Stimulated activated CD8-positive, alpha-beta memory T cell treated with anti-CD3 and anti-CD28 coated beads, Interleukin-15, amount 100 ng/mL, for 24 hours (primary cell): ENCODE measurements around the gene NODAL.

ENCODE experiments used
- DNase-seq: peaks from one replicate; pipeline ENCODE4 v3.0.0-alpha.2; 2020; ENCODE audit warnings: low read depth

NODAL gene

GRCh38 chr10:70462349-70462984 is 21.0 kb upstream of the NODAL start:
- DNase-seq: no peak

DNA sequence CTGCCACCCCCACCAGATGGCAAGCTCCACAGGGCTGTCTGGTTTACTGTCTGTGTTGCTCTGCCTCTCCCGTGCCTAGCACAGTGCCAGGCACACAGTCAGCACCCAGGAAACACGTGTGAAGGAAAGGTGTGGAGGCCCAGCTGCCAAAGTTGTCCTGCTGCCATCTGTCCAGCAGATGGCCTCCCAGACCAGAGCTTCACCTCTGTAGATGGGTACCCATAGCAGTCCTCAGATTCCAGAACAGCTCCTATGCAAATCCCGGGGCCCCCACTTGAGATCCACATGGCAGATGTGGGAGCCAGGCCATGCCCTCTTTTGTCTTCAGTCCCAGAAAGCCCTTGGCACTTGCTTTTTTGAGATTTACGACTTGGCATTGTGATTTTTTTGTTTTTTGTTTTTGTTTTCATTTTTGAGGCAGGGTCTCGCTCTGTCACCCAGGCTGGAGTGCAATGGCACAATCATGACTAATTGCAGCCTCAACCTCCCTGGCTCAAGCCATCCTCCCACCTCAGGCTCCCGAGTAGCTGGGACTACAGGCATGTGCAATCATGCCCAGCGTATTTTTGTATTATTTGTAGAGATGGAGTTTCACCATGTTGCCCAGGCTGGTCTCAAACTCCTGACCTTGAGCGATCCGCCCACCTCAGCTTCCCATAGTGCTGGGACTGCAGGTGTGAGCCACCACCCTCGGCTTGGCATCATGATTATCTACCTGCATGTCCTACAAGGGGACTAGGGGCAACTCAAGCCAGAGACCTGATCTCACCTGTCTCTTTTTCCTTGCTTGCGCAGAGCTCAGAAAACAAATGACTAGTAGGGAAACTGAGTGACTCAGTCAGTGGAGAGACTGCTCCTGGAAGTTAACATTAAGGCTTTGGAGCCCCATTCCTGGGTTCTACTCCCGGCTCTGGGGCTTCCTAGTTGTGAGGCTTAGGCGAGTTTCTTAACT is 20.2 kb upstream of the NODAL start:
- DNase-seq: no peak

- no peak for DNase-seq
These were observed 18.5 kb upstream of the NODAL start for GRCh38 chr10:70459774-70460490.

GRCh38 chr10:70459061-70459773 is 17.7 kb upstream of the NODAL start:
- no peak for DNase-seq

GRCh38 chr10:70458329-70459060 is 17.0 kb upstream of the NODAL start:
- no peak for DNase-seq

DNA sequence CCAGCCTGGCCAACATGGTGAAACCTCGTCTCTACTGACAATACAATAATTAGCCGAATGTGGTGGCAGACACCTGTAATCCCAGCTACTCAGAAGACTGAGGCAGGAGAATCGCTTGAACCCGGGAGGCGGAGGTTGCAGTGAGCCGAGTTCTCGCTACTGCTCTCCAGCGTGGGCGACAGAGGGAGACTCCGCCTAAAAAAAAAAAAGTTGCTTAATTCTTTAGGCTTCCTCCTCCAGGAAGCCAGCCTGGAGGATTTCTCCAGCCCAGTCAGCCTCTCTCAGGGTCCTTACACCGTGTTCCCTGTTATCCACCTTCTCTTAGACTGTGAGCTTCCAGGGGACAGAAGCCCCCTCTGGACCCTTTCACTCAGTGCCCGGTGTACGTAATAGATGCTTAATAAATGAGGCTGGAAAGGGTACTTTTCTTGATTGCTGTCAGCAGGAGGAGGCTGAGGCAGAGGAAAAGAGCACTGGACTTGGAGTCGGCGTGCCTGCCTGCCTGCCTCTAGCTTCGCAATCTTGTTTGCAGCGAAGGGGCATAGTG is 16.4 kb upstream of the NODAL start:
- DNase-seq: no peak

GRCh38 chr10:70456164-70456563 is 14.7 kb upstream of the NODAL start:
- DNase-seq: no peak

DNA sequence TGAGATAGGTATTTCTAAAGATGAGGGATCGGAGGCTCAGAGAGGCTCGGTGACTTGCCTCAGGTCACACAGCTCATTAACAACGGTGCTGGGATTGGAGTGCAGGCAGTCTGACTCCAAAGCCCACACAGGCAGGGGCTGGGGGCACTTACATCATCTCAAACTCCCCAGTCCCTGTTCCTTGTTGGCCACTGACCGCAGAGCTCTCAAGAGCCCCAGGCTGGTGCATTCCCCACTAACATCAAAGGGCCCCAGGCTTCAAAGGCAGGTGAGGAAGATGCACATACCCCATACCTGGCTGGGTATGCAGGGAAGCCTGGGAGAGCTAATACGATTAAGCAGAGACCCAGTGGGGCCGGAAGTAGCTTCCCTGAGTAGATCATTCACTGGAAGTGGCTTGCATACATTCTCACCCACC is 13.7 kb upstream of the NODAL start:
- no peak for DNase-seq

GRCh38 chr10:70448236-70448635 is 6.8 kb upstream of the NODAL start:
- DNase-seq: no peak

GRCh38 chr10:70445718-70446657 is 4.5 kb upstream of the NODAL start:
- no peak for DNase-seq

DNA sequence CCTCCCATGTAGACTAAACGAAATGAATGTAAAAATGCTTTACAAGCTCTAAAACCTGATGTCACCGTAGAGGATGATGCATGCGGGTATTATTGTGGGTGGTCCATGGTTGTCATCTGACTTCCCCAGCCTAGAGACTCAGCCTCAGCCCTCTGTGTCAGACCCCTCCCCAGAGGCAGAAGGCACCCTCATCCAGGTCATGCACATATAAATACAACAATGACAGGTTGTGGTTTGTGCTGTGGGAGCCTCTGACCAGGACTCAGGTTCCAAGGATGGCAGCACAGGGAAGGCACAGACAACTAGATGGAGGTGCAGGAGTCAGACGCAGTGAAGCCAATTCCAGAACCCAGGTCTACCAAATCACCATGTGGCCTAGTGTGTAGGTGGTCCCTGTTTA is 3.3 kb upstream of the NODAL start:
- DNase-seq: no peak

DNA sequence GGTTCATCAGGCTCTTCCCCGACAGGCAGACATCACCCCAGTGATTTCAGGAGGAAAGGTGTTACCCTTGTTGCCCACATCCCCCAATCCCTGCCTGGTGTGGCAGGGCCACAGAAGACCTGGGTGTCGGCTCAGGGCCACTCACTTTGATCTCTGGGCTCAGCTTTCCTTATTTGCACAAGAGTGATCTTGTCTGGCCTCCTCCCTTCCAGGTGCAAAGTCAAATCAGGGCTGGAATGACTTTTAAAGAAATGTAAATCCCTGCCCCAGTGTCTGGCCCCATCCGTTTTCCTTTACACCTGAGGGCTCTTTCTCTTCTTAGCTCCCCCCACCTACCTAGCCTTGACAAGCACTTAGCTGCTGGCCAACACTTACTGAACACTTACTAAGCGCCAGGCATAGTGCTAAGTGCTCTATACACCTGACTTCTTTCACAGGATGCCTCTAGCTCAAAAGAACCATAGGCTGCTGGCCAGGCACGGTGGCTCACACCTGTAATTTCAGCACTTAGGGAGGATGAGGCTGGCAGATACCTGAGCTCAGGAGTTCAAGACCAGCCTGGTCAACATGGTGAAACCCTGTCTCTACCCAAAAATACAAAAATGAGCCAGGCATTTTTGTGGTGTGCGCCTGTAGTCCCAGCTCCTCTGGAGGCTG is 979 bp upstream of the NODAL start:
- DNase-seq: no peak

- no peak for DNase-seq
These were observed 421 bp upstream of the NODAL start for GRCh38 chr10:70441895-70442309.

DNA sequence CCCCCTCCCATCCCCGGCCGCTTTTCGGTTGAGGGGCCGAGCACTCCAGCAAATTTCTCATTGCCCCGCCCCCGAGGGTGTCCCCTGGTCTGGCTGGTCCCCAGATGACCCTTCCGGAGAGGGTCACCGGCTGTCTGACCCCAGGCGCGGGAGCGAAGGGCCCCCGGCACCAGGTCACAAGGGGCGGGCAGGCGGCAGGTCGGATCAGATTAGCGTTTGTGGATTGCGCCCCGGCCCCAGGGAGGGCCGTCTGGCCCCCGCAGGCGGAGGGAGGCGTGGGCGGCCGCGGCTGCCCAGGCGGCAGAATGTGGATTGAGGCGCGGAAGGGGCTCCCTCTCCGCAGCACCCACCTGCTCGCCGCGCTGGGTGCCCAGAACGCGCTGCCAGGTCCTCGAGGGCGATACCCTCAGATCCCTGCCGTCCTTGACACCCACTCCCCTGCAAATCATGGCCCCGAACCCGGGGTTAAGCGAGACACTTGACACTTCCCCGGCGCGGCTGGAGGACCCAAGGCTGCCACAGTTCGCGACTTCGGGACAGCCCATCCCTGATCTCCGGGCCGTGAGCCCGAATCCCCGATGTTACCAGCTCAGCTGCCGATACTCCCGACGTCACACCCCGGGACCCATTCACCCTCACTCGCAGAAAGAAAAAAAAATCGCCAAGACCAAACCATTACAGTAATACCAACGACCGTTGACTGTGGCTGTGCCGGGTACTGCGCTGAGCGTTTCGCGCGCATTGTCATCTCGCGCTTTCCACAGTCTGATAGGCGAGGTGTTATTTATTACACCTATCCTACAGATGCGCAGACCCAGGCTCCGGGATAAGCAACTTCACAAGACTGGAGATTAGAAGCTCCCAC is 953 bp downstream of the NODAL start:
- DNase-seq: no peak

DNA sequence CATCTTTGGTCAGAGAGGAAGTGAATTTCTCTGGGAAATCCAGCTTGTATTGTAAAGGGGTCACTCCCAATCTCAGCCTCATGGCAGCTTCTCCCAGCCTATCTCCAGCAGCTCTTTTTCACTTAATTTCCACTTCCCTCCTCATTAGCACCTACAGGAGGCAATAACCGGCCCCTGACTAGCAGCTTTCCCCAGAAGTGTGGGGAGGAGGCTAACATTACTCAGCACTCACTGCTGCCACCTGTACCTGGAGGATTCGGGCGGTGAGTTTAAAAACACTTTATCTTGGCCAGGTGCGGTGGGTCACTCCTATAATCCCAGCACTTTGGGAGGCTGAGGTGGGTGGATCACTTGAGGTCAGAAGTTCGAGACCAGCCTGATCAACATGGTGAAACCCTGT is 3.8 kb downstream of the NODAL start:
- DNase-seq: no peak

- no peak for DNase-seq
These were observed 6.0 kb downstream of the NODAL start for GRCh38 chr10:70435241-70436085.

DNA sequence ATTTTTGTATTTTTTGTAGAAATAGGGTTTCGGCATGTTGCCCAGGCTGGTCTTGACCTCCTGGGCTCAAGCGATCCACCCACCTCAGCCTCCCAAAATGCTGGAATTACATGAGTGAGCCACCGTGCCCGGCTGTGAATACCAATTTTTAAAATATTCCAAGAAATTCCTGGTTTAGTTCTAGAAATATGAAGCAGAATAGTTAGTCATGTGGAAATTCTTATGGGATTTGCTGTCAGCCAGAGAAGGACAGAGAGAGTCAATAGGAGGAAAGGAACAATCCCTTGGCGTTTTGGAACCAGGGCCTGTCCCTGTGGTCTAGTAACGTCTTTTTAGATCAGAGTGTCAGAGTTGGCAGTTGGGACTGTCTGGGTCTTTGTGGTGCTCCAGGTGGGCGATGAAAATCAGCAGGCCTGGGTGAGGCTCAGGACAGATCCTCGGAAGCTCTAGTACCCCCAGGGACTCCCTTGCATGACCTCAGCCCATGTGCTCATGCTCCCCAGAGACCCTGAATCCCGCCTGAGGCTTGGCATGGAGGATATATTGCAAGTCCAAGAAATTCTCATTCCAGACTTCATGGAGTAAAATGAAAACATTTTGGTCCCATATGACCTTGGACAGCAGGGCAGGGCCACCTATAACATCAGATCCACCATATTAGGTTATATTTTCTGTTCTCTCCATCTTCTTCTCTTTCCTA is 7.8 kb downstream of the NODAL start:
- no peak for DNase-seq
